Nephron (organoid): Measurements from ENCODE around the gene CNTNAP5.

Experiments used
- H3K27ac Mint-ChIP-seq, 3 experiments: 2 replicates each; pipeline ENCODE4 v1.8.0; 2020; ENCODE audit warnings: mixed read lengths in 3 of 3, mild to moderate bottlenecking in 2 of 3, moderate library complexity in 1 of 3
- H3K27me3 Mint-ChIP-seq: 2 replicates; pipeline ENCODE4 v1.8.0; 2021; ENCODE audit warnings: low read depth, mild to moderate bottlenecking, moderate library complexity, mixed read lengths
- H3K36me3 Mint-ChIP-seq: 2 replicates; pipeline ENCODE4 v1.8.0; 2020; ENCODE audit warnings: low read depth, mixed read lengths
- H3K4me1 Mint-ChIP-seq: 2 replicates; pipeline ENCODE4 v1.8.0; 2020; ENCODE audit warnings: mixed read lengths
- H3K4me3 Mint-ChIP-seq, 3 experiments: 2 replicates each; pipeline ENCODE4 v1.8.0; 2020; ENCODE audit warnings: mild to moderate bottlenecking in 3 of 3, mixed read lengths in 3 of 3, moderate library complexity in 2 of 3
- H3K9me3 Mint-ChIP-seq: 2 replicates; pipeline ENCODE4 v1.8.0; 2020; ENCODE audit warnings: mixed read lengths
- CTCF ChIP-seq, 3 experiments: fragments of 200-600 bp; sonication (generic); IDR thresholded peaks; one replicate each; pipeline ENCODE4 v1.5.0; 2021; ENCODE audit warnings: antibody characterized with exemption in 3 of 3; ENCODE audit not compliant: unreplicated experiment in 3 of 3

CNTNAP5 gene

GRCh38 chr2:124547700-124548099 is 522.6 kb downstream of the CNTNAP5 start:
- H3K27ac Mint-ChIP-seq, result no peak overlapping the region

GRCh38 chr2:124558277-124558905 is 533.3 kb downstream of the CNTNAP5 start:
- H3K4me1 Mint-ChIP-seq, result no peaks in the 10 kb centered on the region
- H3K4me3 Mint-ChIP-seq, result no peak overlapping the region
- H3K27ac Mint-ChIP-seq, result no peak overlapping the region
- H3K36me3 Mint-ChIP-seq, result no peaks in the 10 kb centered on the region
- no peaks in the 10 kb centered on the region for H3K27me3 Mint-ChIP-seq
- no peaks in the 10 kb centered on the region for H3K9me3 Mint-ChIP-seq
- no peak for TF ChIP-seq CTCF (IDR thresholded peaks at IDR 0.05; ENCODE audit: unreplicated experiment in 3 of 3)

More at GRCh38 chr2:124547700-124548099, 522.6 kb downstream of the CNTNAP5 start:
- peaks cover 5% of the 10 kb centered on the region for H3K27me3 Mint-ChIP-seq
- TF ChIP-seq CTCF (IDR thresholded peaks at IDR 0.05; ENCODE audit: unreplicated experiment in 3 of 3), result no peak
- H3K36me3 Mint-ChIP-seq, result no peaks in the 10 kb centered on the region
- peaks cover 8% of the 10 kb centered on the region for H3K4me1 Mint-ChIP-seq
- H3K4me3 Mint-ChIP-seq, result no peak overlapping the region
- no peaks in the 10 kb centered on the region for H3K9me3 Mint-ChIP-seq

- Mint-ChIP-seq H3K27me3 (no peaks in the 10 kb centered on the region), H3K4me3 (no peak overlapping the region), H3K4me1 (no peaks in the 10 kb centered on the region), H3K27ac (no peak overlapping the region), H3K36me3 (no peaks in the 10 kb centered on the region), H3K9me3 (peaks cover 3% of the 10 kb centered on the region)
- TF ChIP-seq CTCF (IDR thresholded peaks at IDR 0.05; ENCODE audit: unreplicated experiment in 3 of 3), result no peak
Measured at GRCh38 chr2:124559236-124559635, 534.1 kb downstream of the CNTNAP5 start.

GRCh38 chr2:124560592-124561112 is 535.6 kb downstream of the CNTNAP5 start:
- H3K27me3 Mint-ChIP-seq, result no peaks in the 10 kb centered on the region
- H3K9me3 Mint-ChIP-seq, result peaks cover 3% of the 10 kb centered on the region
- TF ChIP-seq CTCF (IDR thresholded peaks at IDR 0.05; ENCODE audit: unreplicated experiment in 3 of 3), result no peak
- H3K27ac Mint-ChIP-seq, result no peak overlapping the region
- no peak overlapping the region for H3K4me3 Mint-ChIP-seq
- no peaks in the 10 kb centered on the region for H3K4me1 Mint-ChIP-seq
- no peaks in the 10 kb centered on the region for H3K36me3 Mint-ChIP-seq

GRCh38 chr2:124561486-124561885 is 536.4 kb downstream of the CNTNAP5 start:
- no peaks in the 10 kb centered on the region for H3K36me3 Mint-ChIP-seq
- no peaks in the 10 kb centered on the region for H3K27me3 Mint-ChIP-seq
- H3K4me3 Mint-ChIP-seq, result no peak overlapping the region
- peaks cover 3% of the 10 kb centered on the region for H3K9me3 Mint-ChIP-seq
- H3K27ac Mint-ChIP-seq, result no peak overlapping the region
- H3K4me1 Mint-ChIP-seq, result no peaks in the 10 kb centered on the region
- no peak for TF ChIP-seq CTCF (IDR thresholded peaks at IDR 0.05; ENCODE audit: unreplicated experiment in 3 of 3)

- Mint-ChIP-seq H3K27me3 (no peaks in the 10 kb centered on the region), H3K4me3 (no peak overlapping the region), H3K36me3 (no peaks in the 10 kb centered on the region), H3K27ac (no peak overlapping the region), H3K4me1 (no peaks in the 10 kb centered on the region), H3K9me3 (peaks cover 3% of the 10 kb centered on the region)
- TF ChIP-seq CTCF (IDR thresholded peaks at IDR 0.05; ENCODE audit: unreplicated experiment in 3 of 3), result no peak
Measured at GRCh38 chr2:124563426-124563825, 538.3 kb downstream of the CNTNAP5 start.
